GM12873 (cell line): ENCODE measurements around the gene OR2T6.

ENCODE experiments used
- CTCF ChIP-seq: IDR thresholded peaks from 2 replicates; pipeline ENCODE4 v1.5.1; 2012; ENCODE audit warnings: low read depth, mild to moderate bottlenecking, moderate library complexity, low read length, control low read depth; ENCODE audit not compliant: insufficient read depth; ENCODE audit errors: missing control alignments

Gene OR2T6

GRCh38 chr1:248373761-248374160, 1.8 kb upstream of the OR2T6 start:
- no peak for TF ChIP-seq CTCF

- no peak for TF ChIP-seq CTCF
These were observed 1.4 kb downstream of the OR2T6 start for GRCh38 chr1:248376916-248377315.

GRCh38 chr1:248380854-248381253, 5.3 kb downstream of the OR2T6 start:
- no peak for TF ChIP-seq CTCF

- TF ChIP-seq CTCF = no peak
These were observed 12.9 kb downstream of the OR2T6 start for GRCh38 chr1:248388426-248388825.

GRCh38 chr1:248393050-248393449, 17.5 kb downstream of the OR2T6 start:
- no peak for TF ChIP-seq CTCF

- TF ChIP-seq CTCF = no peak
These were observed 27.2 kb downstream of the OR2T6 start, which contains the start of gene OR2T1 for GRCh38 chr1:248402748-248403147. Gene OR2T1, plus strand, starts transcription at chr1:248403048. Its CDS starts 3,100 bp downstream, at chr1:248406148.

- peak; percentile 43 for TF ChIP-seq CTCF
These were observed 28.5 kb downstream of the OR2T6 start for GRCh38 chr1:248404024-248404423.
